GM12892 (cell line): ENCODE data around the gene ALK.

Source experiments
- POLR2A ChIP-seq: IDR thresholded peaks from 2 replicates; pipeline ENCODE4 v1.6.1; 2011; ENCODE audit warnings: low read depth, low read length, control low read depth
- POLR2AphosphoS5 ChIP-seq: IDR thresholded peaks from 2 replicates; pipeline ENCODE4 v1.6.1; 2011; ENCODE audit warnings: low read depth, low read length, control low read depth

GRCh38 chr2:29576231-29576630, 345.2 kb downstream of the ALK start:
- no peak for TF ChIP-seq POLR2AphosphoS5
- TF ChIP-seq POLR2A, result no peak
